ENCODE data around the gene SYDE1. TPM values are rescaled to one million over a fixed set of nuclear protein-coding genes. Genes with fewer than 3 reads are reported as not detected.

SYDE1 gene, protein sequence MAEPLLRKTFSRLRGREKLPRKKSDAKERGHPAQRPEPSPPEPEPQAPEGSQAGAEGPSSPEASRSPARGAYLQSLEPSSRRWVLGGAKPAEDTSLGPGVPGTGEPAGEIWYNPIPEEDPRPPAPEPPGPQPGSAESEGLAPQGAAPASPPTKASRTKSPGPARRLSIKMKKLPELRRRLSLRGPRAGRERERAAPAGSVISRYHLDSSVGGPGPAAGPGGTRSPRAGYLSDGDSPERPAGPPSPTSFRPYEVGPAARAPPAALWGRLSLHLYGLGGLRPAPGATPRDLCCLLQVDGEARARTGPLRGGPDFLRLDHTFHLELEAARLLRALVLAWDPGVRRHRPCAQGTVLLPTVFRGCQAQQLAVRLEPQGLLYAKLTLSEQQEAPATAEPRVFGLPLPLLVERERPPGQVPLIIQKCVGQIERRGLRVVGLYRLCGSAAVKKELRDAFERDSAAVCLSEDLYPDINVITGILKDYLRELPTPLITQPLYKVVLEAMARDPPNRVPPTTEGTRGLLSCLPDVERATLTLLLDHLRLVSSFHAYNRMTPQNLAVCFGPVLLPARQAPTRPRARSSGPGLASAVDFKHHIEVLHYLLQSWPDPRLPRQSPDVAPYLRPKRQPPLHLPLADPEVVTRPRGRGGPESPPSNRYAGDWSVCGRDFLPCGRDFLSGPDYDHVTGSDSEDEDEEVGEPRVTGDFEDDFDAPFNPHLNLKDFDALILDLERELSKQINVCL
- 59.6 and 61.6 TPM in 2 replicates for total RNA-seq

DNA sequence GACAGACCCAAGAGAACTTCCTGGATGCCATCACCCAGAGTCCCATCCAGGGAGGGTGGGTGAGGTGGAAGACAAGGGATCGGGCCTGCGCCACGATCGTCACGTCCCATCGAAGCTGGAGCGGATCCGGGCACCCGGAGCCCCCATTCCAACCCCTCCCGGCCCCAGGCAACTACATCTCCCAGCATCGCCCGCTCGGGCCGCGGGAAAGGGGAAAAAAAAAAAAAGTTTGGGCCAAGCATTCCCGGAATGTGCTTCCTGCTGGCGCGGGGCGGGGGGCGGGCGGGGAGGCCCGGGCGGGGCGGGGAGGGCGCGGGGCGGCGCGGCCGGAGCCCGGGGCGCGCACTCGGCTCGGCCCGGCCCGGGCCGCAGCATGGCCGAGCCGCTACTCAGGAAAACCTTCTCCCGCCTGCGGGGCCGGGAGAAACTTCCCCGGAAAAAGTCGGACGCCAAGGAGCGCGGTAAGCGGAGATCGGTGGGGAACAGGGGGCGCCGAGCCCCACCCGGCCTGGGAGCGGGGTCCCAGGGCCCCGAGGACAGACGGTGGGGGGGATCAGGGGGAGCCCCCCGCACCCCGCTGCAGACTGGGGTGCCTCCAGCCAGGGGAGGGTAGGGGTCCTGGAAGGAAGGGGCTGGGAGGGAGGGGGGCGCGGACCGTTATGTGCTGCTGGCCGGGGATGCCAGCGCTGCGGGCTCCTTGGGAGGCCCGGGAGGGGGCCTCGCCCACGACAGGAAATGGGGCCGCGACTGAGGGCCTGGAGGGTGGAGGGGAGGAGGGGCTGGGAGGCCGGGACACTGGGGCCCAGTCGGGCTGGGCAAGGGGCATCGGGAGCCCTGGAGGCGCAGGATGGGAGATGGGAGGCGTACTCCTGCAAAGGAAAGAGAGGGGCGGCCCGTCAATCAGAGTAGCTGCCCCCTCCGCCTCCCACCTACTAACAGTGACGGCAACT, at the start of gene SYDE1:
TSS of gene SYDE1 (plus strand) at position 341 of the 950 bp plus-strand sequence. CDS start at position 374, 33 bp downstream.

DNA sequence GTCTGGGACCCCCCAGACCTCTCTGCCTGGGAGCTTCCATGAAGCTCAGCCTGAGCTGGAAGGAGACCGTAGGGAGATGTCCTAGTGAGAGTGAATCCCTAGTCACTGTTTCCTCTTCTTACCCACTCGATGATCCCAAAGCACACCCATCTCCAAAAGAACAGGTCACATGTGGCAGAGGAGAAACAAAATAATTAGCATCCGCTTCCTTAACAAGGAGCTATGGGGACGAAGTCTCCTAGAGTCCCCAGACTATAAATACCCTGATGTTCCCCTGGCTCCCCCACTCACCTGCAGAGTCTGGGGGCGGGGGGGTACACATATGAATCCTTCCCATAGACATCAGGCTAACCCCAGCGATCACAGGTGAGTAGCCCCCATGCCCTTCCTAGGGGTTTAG, 25.3 kb upstream of the SYDE1 start, which contains the start of gene OR1I1:
TSS of gene OR1I1 (plus strand) at position 301 of the 400 bp plus-strand sequence. CDS start 4,855 bp downstream, outside the sequence.

Other genes with a start within 250 kb of the SYDE1 start
- gene OR7A17, start 221.3 kb upstream of the SYDE1 start, total RNA-seq: not detected in 2 replicates
- gene OR7C2, start 165.9 kb upstream of the SYDE1 start, total RNA-seq: not detected in 2 replicates
- gene SLC1A6, start 127.5 kb upstream of the SYDE1 start, total RNA-seq: not detected in 2 replicates
- not detected in 2 replicates for gene CASP14, start 57.9 kb upstream of the SYDE1 start, total RNA-seq
- not detected in 2 replicates for gene OR1I1, start 25.2 kb upstream of the SYDE1 start, total RNA-seq
- 143 and 213 TPM in 2 replicates for gene NOTCH3, start 93.6 kb downstream of the SYDE1 start, total RNA-seq
- not detected in 2 replicates for gene EPHX3, start 125.0 kb downstream of the SYDE1 start, total RNA-seq
- gene BRD4, start 225.1 kb downstream of the SYDE1 start, total RNA-seq: 12.8 and 18.6 TPM in 2 replicates